ENCODE data around the gene CARD8. TPM values are rescaled to one million over a fixed set of nuclear protein-coding genes. Genes with fewer than 3 reads are reported as not detected.

The CARD8 gene
- total and polyA plus RNA-seq, 2 experiments from 2014 or later, result 16.6 to 17.1 TPM

GRCh38 chr19:48296963-48297734 lies 41.4 kb upstream of the CARD8 start:
- Mint-ChIP-seq H3K27ac (no peak overlapping the region), H3K36me3 (ENCODE audit: low read depth) (no peaks in the 10 kb centered on the region), H3K4me3 (no peak overlapping the region), H3K27me3 (ENCODE audit: insufficient read depth, low read depth, poor library complexity) (peaks cover 15% of the 10 kb centered on the region), H3K9me3 (no peaks in the 10 kb centered on the region), H3K4me1 (peaks cover 12% of the 10 kb centered on the region)
- Histone ChIP-seq H4K20me1 (replicated peaks; ENCODE audit: insufficient read depth) (no peaks in the 10 kb centered on the region), H2AFZ (peak overlapping the region; percentile 81), H3K4me3 (no peak overlapping the region), H3F3A (replicated peaks; ENCODE audit: low read depth) (peaks cover 9% of the 10 kb centered on the region; the same call in 1 of the 2 replicates), H3K27me3 (ENCODE audit: insufficient read depth) (no peaks in the 10 kb centered on the region), H3K4me1 (ENCODE audit: insufficient read depth) (peaks cover 10% of the 10 kb centered on the region; the same call in 1 of the 2 replicates), H3K79me2 (replicated peaks; ENCODE audit: insufficient read depth) (no peaks in the 10 kb centered on the region), H3K9me2 (ENCODE audit: insufficient read depth) (0 out of 2 replicates have a peak, but pooled peaks cover 3% of the 10 kb centered on the region), H3K36me3 (ENCODE audit: insufficient read depth) (no peaks in the 10 kb centered on the region), H3K4me2 (no peak overlapping the region), H3K27ac (ENCODE audit: low read depth) (no peak overlapping the region)
- TF ChIP-seq JUNB (IDR thresholded peaks at IDR 0.05; ENCODE audit: unreplicated experiment) (no peak), CTCF (conservative IDR thresholded peaks at IDR 0.05; ENCODE audit: low read depth in 2 of 2) (peak in 1 of 2 experiments; percentile 50; a peak in 2 of 4 replicates)
- DNase-seq (ENCODE audit: low spot score), result peak; percentile 55
- peak; percentile 86 for ATAC-seq

GRCh38 chr19:48295458-48295857 lies 39.7 kb upstream of the CARD8 start:
- no peaks in the 10 kb centered on the region for H4K20me1 ChIP-seq (replicated peaks; ENCODE audit: insufficient read depth)
- no peak overlapping the region for H3K4me2 ChIP-seq
- H2AFZ ChIP-seq, result no peak overlapping the region
- H3K27me3 ChIP-seq (ENCODE audit: insufficient read depth), result no peaks in the 10 kb centered on the region
- H3K4me1 ChIP-seq (ENCODE audit: insufficient read depth), result peaks cover 13% of the 10 kb centered on the region; the same call in 1 of the 2 replicates
- H3K9me3 Mint-ChIP-seq, result no peaks in the 10 kb centered on the region
- H3K27ac ChIP-seq (ENCODE audit: low read depth), result no peak overlapping the region
- H3K9me2 ChIP-seq (ENCODE audit: insufficient read depth), result no peaks in the 10 kb centered on the region
- peaks cover 20% of the 10 kb centered on the region for H3K4me1 Mint-ChIP-seq
- H3K4me3 Mint-ChIP-seq, result no peak overlapping the region
- peaks cover 24% of the 10 kb centered on the region for H3K27me3 Mint-ChIP-seq (ENCODE audit: insufficient read depth, low read depth, poor library complexity)
- no peaks in the 10 kb centered on the region for H3K79me2 ChIP-seq (replicated peaks; ENCODE audit: insufficient read depth)
- no peak for DNase-seq (ENCODE audit: low spot score)
- H3K4me3 ChIP-seq, result no peak overlapping the region
- H3F3A ChIP-seq (replicated peaks; ENCODE audit: low read depth), result peaks cover 12% of the 10 kb centered on the region; the same call in 1 of the 2 replicates
- no peak overlapping the region for H3K27ac Mint-ChIP-seq
- H3K36me3 Mint-ChIP-seq (ENCODE audit: low read depth), result no peaks in the 10 kb centered on the region
- H3K36me3 ChIP-seq (ENCODE audit: insufficient read depth), result no peaks in the 10 kb centered on the region
- no peak for ATAC-seq
- TF ChIP-seq, protein P1, sequence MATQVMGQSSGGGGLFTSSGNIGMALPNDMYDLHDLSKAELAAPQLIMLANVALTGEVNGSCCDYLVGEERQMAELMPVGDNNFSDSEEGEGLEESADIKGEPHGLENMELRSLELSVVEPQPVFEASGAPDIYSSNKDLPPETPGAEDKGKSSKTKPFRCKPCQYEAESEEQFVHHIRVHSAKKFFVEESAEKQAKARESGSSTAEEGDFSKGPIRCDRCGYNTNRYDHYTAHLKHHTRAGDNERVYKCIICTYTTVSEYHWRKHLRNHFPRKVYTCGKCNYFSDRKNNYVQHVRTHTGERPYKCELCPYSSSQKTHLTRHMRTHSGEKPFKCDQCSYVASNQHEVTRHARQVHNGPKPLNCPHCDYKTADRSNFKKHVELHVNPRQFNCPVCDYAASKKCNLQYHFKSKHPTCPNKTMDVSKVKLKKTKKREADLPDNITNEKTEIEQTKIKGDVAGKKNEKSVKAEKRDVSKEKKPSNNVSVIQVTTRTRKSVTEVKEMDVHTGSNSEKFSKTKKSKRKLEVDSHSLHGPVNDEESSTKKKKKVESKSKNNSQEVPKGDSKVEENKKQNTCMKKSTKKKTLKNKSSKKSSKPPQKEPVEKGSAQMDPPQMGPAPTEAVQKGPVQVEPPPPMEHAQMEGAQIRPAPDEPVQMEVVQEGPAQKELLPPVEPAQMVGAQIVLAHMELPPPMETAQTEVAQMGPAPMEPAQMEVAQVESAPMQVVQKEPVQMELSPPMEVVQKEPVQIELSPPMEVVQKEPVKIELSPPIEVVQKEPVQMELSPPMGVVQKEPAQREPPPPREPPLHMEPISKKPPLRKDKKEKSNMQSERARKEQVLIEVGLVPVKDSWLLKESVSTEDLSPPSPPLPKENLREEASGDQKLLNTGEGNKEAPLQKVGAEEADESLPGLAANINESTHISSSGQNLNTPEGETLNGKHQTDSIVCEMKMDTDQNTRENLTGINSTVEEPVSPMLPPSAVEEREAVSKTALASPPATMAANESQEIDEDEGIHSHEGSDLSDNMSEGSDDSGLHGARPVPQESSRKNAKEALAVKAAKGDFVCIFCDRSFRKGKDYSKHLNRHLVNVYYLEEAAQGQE (IDR thresholded peaks at IDR 0.05; ENCODE audit: unreplicated experiment), result no peak
- no peak for TF ChIP-seq STAT1 (IDR thresholded peaks at IDR 0.05; ENCODE audit: unreplicated experiment)
- TF ChIP-seq ZNF462 (CRISPR knock-in tag; IDR thresholded peaks at IDR 0.05), result no peak
- no peak for TF ChIP-seq ETS1 (IDR thresholded peaks at IDR 0.05)
- no peak for TF ChIP-seq ZNF114 (CRISPR knock-in tag; IDR thresholded peaks at IDR 0.05)
- TF ChIP-seq ZNF331 (CRISPR knock-in tag; IDR thresholded peaks at IDR 0.05; ENCODE audit: low read depth), result no peak

Data from GM23338 (cell line).